HepG2 (cell line): Measurements from ENCODE around the gene ZNF747. TPM values are rescaled to one million over a fixed set of nuclear protein-coding genes. Genes with fewer than 3 reads are reported as not detected.

ENCODE experiments used
- CENPT ChIP-seq: sonication (generic); formaldehyde crosslinking; IDR thresholded peaks from 2 replicates; pipeline ENCODE4 v1.8.0; 2022; ENCODE audit warnings: low read depth, mild to moderate bottlenecking, moderate library complexity, missing genetic modification reagents
- NFYB ChIP-seq: sonication (generic); formaldehyde crosslinking; IDR thresholded peaks from 2 replicates; pipeline ENCODE4 v1.4.0; 2020; ENCODE audit warnings: missing genetic modification reagents
- PHF20 ChIP-seq: sonication (generic); formaldehyde crosslinking; IDR thresholded peaks from 2 replicates; pipeline ENCODE4 v1.5.0; 2020; ENCODE audit warnings: mild to moderate bottlenecking, missing genetic modification reagents
- PRMT3 ChIP-seq: sonication (generic); formaldehyde crosslinking; IDR thresholded peaks from 2 replicates; pipeline ENCODE4 v1.8.1; 2022; ENCODE audit warnings: low read depth, mild to moderate bottlenecking, moderate library complexity, missing genetic modification reagents, borderline replicate concordance
- RXRB ChIP-seq: IDR thresholded peaks from 2 replicates; pipeline ENCODE4 v1.6.1; 2016; ENCODE audit warnings: borderline replicate concordance, missing genetic modification reagents, missing compliant biosample characterization
- SMC3 ChIP-seq: IDR thresholded peaks from 2 replicates; pipeline ENCODE4 v1.6.1; 2011; ENCODE audit warnings: low read length, improper control_type of control experiment
- SRY ChIP-seq: sonication (generic); formaldehyde crosslinking; IDR thresholded peaks from 2 replicates; pipeline ENCODE4 v1.8.0; 2022; ENCODE audit warnings: mild to moderate bottlenecking, missing genetic modification reagents
- ZFP36 ChIP-seq: fragments of 150-350 bp; IDR thresholded peaks from 2 replicates; pipeline ENCODE4 v1.6.1; 2018; ENCODE audit warnings: borderline replicate concordance, low read length, low read depth; ENCODE audit not compliant: partially characterized antibody
- ZNF232 ChIP-seq: sonication (generic); formaldehyde crosslinking; IDR thresholded peaks from 2 replicates; pipeline ENCODE4 v1.4.0; 2020; ENCODE audit warnings: missing genetic modification reagents, borderline replicate concordance
- ZNF317 ChIP-seq: sonication (generic); formaldehyde crosslinking; IDR thresholded peaks from 2 replicates; pipeline ENCODE4 v1.5.0; 2020; ENCODE audit warnings: mild to moderate bottlenecking, missing genetic modification reagents
- ZNF367 ChIP-seq: sonication (generic); formaldehyde crosslinking; IDR thresholded peaks from 2 replicates; pipeline ENCODE4 v1.4.0; 2020; ENCODE audit warnings: missing genetic modification reagents, borderline replicate concordance
- ZNF773 ChIP-seq: sonication (generic); formaldehyde crosslinking; IDR thresholded peaks from 2 replicates; pipeline ENCODE4 v1.4.0; 2020; ENCODE audit warnings: missing genetic modification reagents, borderline replicate concordance
- ZNF790 ChIP-seq: sonication (generic); formaldehyde crosslinking; IDR thresholded peaks from 2 replicates; pipeline ENCODE4 v1.8.0; 2022; ENCODE audit warnings: missing genetic modification reagents, mild to moderate bottlenecking, borderline replicate concordance
- polyA plus RNA-seq, 8 experiments: library from polyadenylated mRNA; depleted of rRNA in 3 of 8; stranded (reverse) in 7 of 8; unstranded in 1 of 8; fragments of >200 nt; fragmentation: Illumina TruSeq in 4 of 8; extraction: Trizol in 4 of 8; gene quantifications; 2 replicates each; pipeline versions ENCODE4 v1.2.1 to v1.2.3, GENCODE V29; 2011 to 2016; ENCODE audit warnings: low read depth in 4 of 8, missing spikeins in 1 of 8, mixed read lengths in 1 of 8; ENCODE audit not compliant: insufficient read depth in 1 of 8
- total RNA-seq, 5 experiments: library from RNA; depleted of rRNA; stranded (reverse); fragments of >200 nt; fragmentation: Illumina TruSeq; extraction: Trizol; gene quantifications; 2 replicates each; pipeline ENCODE4 v1.2.3, GENCODE V29; 2016; ENCODE audit warnings: low read depth in 1 of 5
- TF ChIP-seq, protein P1 (sequence below): sonication (generic); formaldehyde crosslinking; IDR thresholded peaks from one replicate; pipeline ENCODE4 v1.5.1; 2020; ENCODE audit warnings: mild to moderate bottlenecking, missing genetic modification reagents; ENCODE audit errors: not compliant biosample characterization
- TF ChIP-seq, protein P2 (sequence below): sonication (generic); formaldehyde crosslinking; IDR thresholded peaks from 2 replicates; pipeline ENCODE4 v1.5.0; 2020; ENCODE audit warnings: mild to moderate bottlenecking, missing genetic modification reagents
- TF ChIP-seq, protein P3 (sequence below): sonication (generic); formaldehyde crosslinking; IDR thresholded peaks from 2 replicates; pipeline ENCODE4 v1.5.0; 2020; ENCODE audit warnings: missing genetic modification reagents

ZNF747 gene
- total and polyA plus RNA-seq, 2 of the 13 experiments (the other 11 are each of a cell fraction or from before 2014, with no cell fraction given), result 7.2 to 10.2 TPM

DNA sequence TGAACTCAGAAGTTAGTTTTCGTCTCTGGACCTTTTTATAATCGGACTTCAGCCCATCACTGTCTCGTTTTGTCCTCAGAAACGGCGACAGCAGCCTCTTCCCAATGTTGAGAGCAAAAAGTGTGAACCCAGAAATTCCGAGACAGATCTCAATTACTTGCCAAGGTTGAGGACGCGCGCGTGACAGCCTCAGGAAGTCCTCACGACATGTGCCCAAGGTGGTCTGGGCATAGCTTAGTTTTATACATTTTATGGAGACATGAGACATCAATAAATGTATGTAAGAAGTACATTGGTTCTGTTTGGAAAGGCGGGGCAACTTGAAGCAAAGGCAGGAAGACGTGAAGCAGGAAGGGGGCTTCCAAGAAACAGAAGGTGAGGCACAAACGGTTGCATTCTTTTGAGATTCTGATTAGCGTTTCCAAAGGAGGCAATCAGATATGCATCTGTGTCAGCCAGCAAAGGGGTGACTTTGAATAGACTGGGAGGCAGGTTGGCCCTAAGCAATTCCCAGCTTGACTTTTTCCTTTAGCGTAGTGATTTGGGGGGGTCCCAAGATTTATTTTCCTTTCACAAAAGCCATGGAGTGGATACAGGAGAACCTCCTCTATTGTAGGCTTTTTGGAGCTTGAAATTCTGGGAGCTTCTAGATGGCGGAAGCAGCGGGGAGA lies 583 bp upstream of the ZNF747 start (continued):
- TF ChIP-seq ZNF317 (CRISPR knock-in tag) (no peak), SRY (CRISPR knock-in tag) (no peak), ZNF232 (CRISPR knock-in tag) (no peak), PRMT3 (CRISPR knock-in tag) (peak; percentile 19; the same call in 1 of the 2 replicates), RXRB (CRISPR knock-in tag) (no peak), ZNF773 (CRISPR knock-in tag) (no peak), CENPT (no peak), SMC3 (no peak), ZFP36 (no peak), NFYB (CRISPR knock-in tag) (no peak), ZNF367 (CRISPR knock-in tag) (0 out of 2 replicates have a peak, but pooled peaks have one; percentile 72), PHF20 (CRISPR knock-in tag) (peak; percentile 2; the same call in 1 of the 2 replicates), ZNF790 (CRISPR knock-in tag) (0 out of 2 replicates have a peak, but pooled peaks have one; percentile 35)
- TF ChIP-seq, protein P1, sequence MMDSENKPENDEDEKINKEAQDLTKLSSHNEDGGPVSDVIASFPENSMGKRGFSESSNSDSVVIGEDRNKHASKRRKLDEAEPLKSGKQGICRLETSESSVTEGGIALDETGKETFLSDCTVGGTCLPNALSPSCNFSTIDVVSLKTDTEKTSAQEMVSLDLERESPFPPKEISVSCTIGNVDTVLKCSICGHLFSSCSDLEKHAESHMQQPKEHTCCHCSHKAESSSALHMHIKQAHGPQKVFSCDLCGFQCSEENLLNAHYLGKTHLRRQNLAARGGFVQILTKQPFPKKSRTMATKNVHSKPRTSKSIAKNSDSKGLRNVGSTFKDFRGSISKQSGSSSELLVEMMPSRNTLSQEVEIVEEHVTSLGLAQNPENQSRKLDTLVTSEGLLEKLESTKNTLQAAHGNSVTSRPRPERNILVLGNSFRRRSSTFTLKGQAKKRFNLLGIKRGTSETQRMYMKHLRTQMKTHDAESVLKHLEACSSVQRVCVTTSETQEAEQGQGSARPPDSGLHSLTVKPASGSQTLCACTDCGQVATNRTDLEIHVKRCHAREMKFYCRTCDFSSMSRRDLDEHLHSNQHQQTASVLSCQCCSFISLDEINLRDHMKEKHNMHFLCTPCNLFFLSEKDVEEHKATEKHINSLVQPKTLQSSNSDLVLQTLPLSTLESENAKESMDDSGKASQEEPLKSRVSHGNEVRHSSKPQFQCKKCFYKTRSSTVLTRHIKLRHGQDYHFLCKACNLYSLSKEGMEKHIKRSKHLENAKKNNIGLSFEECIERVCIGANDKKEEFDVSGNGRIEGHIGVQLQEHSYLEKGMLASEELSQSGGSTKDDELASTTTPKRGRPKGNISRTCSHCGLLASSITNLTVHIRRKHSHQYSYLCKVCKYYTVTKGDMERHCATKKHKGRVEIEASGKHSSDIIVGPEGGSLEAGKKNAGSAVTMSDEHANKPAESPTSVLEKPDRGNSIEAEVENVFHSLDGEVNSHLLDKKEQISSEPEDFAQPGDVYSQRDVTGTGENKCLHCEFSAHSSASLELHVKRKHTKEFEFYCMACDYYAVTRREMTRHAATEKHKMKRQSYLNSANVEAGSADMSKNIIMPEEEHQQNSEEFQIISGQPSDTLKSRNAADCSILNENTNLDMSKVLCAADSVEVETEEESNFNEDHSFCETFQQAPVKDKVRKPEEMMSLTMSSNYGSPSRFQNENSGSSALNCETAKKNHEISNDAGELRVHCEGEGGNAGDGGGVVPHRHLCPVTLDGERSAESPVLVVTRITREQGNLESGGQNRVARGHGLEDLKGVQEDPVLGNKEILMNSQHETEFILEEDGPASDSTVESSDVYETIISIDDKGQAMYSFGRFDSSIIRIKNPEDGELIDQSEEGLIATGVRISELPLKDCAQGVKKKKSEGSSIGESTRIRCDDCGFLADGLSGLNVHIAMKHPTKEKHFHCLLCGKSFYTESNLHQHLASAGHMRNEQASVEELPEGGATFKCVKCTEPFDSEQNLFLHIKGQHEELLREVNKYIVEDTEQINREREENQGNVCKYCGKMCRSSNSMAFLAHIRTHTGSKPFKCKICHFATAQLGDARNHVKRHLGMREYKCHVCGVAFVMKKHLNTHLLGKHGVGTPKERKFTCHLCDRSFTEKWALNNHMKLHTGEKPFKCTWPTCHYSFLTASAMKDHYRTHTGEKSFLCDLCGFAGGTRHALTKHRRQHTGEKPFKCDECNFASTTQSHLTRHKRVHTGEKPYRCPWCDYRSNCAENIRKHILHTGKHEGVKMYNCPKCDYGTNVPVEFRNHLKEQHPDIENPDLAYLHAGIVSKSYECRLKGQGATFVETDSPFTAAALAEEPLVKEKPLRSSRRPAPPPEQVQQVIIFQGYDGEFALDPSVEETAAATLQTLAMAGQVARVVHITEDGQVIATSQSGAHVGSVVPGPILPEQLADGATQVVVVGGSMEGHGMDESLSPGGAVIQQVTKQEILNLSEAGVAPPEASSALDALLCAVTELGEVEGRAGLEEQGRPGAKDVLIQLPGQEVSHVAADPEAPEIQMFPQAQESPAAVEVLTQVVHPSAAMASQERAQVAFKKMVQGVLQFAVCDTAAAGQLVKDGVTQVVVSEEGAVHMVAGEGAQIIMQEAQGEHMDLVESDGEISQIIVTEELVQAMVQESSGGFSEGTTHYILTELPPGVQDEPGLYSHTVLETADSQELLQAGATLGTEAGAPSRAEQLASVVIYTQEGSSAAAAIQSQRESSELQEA (CRISPR knock-in tag), result no peak
- TF ChIP-seq, protein P2, sequence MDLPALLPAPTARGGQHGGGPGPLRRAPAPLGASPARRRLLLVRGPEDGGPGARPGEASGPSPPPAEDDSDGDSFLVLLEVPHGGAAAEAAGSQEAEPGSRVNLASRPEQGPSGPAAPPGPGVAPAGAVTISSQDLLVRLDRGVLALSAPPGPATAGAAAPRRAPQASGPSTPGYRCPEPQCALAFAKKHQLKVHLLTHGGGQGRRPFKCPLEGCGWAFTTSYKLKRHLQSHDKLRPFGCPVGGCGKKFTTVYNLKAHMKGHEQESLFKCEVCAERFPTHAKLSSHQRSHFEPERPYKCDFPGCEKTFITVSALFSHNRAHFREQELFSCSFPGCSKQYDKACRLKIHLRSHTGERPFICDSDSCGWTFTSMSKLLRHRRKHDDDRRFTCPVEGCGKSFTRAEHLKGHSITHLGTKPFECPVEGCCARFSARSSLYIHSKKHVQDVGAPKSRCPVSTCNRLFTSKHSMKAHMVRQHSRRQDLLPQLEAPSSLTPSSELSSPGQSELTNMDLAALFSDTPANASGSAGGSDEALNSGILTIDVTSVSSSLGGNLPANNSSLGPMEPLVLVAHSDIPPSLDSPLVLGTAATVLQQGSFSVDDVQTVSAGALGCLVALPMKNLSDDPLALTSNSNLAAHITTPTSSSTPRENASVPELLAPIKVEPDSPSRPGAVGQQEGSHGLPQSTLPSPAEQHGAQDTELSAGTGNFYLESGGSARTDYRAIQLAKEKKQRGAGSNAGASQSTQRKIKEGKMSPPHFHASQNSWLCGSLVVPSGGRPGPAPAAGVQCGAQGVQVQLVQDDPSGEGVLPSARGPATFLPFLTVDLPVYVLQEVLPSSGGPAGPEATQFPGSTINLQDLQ (CRISPR knock-in tag), result no peak
- TF ChIP-seq, protein P3, sequence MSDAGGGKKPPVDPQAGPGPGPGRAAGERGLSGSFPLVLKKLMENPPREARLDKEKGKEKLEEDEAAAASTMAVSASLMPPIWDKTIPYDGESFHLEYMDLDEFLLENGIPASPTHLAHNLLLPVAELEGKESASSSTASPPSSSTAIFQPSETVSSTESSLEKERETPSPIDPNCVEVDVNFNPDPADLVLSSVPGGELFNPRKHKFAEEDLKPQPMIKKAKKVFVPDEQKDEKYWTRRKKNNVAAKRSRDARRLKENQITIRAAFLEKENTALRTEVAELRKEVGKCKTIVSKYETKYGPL, result peak; percentile 7; the same call in 1 of the 2 replicates
